ENCODE results near the gene UFSP1. TPM values are rescaled to one million over a fixed set of nuclear protein-coding genes. Genes with fewer than 3 reads are reported as not detected.

The UFSP1 gene
- total and polyA plus RNA-seq, 2 donors from 2014 or later, result 3.4 to 3.8 TPM

DNA sequence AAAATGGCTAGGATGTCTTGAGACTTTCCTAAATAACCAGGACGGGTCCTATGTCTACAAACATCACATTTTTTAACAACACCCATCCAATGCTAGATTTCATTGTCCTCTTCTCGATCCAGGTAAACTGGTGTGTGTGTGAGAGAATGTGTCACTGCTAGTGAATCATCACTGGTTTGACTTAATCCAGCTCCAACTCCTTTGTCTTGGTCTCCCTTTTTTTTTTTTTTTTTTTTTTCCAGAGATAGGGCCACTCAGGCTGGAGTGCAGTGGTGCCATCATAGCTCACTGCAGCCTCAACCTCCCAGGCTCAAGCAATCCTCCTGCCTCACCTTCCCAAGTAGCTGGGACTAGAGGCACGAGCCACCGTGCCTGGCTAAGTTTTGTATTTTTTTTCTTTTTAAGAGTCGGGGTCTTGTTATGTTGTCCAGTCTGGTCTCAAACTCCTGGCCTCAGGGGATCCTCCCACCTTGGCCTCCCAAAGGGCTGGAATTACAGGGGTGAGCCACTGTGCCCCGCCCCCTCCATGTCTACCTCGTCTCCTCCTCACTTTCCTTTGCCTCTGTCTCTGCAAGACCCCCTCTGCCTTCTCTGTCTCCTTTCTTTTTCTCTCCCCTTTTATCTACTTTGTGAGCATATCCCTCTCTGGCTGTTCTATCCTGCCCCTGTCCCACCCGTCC, 2.2 kb upstream of the UFSP1 start:
- peaks cover 7 to 21% (median 12%) of the 10 kb centered on the region in 3 donors for H3K36me3 ChIP-seq (ENCODE audit: control insufficient read depth in 2 of 3, insufficient read depth in 3 of 3, low read length in 3 of 3)
- TF ChIP-seq, protein P1, sequence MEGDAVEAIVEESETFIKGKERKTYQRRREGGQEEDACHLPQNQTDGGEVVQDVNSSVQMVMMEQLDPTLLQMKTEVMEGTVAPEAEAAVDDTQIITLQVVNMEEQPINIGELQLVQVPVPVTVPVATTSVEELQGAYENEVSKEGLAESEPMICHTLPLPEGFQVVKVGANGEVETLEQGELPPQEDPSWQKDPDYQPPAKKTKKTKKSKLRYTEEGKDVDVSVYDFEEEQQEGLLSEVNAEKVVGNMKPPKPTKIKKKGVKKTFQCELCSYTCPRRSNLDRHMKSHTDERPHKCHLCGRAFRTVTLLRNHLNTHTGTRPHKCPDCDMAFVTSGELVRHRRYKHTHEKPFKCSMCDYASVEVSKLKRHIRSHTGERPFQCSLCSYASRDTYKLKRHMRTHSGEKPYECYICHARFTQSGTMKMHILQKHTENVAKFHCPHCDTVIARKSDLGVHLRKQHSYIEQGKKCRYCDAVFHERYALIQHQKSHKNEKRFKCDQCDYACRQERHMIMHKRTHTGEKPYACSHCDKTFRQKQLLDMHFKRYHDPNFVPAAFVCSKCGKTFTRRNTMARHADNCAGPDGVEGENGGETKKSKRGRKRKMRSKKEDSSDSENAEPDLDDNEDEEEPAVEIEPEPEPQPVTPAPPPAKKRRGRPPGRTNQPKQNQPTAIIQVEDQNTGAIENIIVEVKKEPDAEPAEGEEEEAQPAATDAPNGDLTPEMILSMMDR (IDR thresholded peaks at IDR 0.05; ENCODE audit: borderline replicate concordance, extremely low read depth, insufficient read depth), result no peak
- H3K4me3 ChIP-seq (ENCODE audit: low read length in 3 of 3), result peak overlapping the region in 1 of 3 donors; percentile 46
- FAIRE-seq, result no peak
- H3K27me3 ChIP-seq (ENCODE audit: control insufficient read depth, insufficient read depth, low read length), result peaks cover 5% of the 10 kb centered on the region
- H3K4me1 ChIP-seq (ENCODE audit: control insufficient read depth in 2 of 3, insufficient read depth in 2 of 3, low read depth in 1 of 3, low read length in 3 of 3), result peaks cover 0 to 24% (median 4%) of the 10 kb centered on the region in 3 donors
- no peak overlapping the region for H3K27ac ChIP-seq (ENCODE audit: low read depth in 2 of 2, low read length in 2 of 2)
- H3K9me3 ChIP-seq (ENCODE audit: control insufficient read depth in 2 of 3, insufficient read depth in 1 of 3, low read length in 3 of 3), result no peaks in the 10 kb centered on the region
- peak overlapping the region in 1 of 3 donors; percentile 22 for H3K9ac ChIP-seq (ENCODE audit: low read length in 3 of 3)
- intact Hi-C loops (cut with DNase I), result no loop called here
- DNase-seq, result peak in 1 of 5 donors; percentile 54

DNA sequence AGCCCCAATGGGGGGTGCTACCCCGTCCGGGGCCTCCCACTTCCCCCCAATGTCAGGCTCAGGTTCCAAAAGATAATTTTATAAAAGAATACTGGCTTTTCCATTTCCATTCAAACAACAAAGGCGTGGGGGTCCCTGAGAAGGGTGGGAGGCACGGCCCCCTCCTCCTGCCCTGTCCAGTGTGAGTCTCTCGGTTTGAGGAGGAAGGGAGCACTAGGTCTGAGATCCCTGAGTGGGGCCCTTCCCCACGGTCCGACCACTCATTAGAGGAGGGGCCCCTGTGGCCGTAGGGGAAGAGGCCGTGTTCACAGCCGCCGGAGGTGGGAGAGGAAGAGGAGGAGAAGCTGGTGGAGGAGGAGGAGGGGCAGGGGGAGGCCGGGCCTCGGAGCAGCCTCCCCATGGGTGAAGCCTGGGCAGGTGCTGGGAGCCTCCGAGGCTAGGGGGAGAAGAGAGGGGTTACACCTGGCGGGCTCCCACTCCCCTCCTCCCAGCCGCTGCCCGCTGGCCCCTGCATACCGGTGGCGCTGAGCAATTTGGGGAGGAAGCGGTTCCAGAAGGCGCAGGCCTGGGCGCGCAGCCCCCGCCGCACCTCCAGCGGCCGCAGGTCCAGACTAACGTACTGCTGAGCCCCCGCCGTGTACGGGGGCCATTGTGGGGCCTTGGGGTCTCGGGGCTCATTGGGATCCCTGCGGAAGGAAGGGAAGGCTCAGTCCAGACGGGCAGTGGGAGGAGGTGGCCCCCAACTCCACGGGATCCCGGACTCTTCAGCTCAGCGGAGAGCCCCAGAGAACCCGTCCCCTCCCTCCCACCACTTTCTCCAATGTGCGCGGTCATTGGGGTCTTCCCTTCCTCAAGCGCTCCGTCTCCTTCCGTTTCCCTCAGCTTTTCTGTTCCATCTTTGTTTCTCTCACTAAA, 1.4 kb upstream of the UFSP1 start:
- H3K4me3 ChIP-seq (ENCODE audit: low read length in 3 of 3), result peak overlapping the region; percentile 58 to 72 (median 71)
- H3K9me3 ChIP-seq (ENCODE audit: control insufficient read depth in 2 of 3, insufficient read depth in 1 of 3, low read length in 3 of 3), result no peaks in the 10 kb centered on the region
- peak overlapping the region; percentile 89 to 95 for H3K27ac ChIP-seq (ENCODE audit: low read depth in 2 of 2, low read length in 2 of 2)
- FAIRE-seq (no peak), DNase-seq (peak; percentile 43 to 86 (median 73))
- H3K27me3 ChIP-seq (ENCODE audit: control insufficient read depth, insufficient read depth, low read length), result peaks cover under 1% of the 10 kb centered on the region
- peak overlapping the region in 2 of 3 donors; percentile 53 to 67 for H3K9ac ChIP-seq (ENCODE audit: low read length in 3 of 3)
- H3K4me1 ChIP-seq (ENCODE audit: control insufficient read depth in 2 of 3, insufficient read depth in 2 of 3, low read depth in 1 of 3, low read length in 3 of 3), result peaks cover 0 to 19% (median 4%) of the 10 kb centered on the region in 3 donors
- peaks cover 11 to 29% (median 20%) of the 10 kb centered on the region in 3 donors for H3K36me3 ChIP-seq (ENCODE audit: control insufficient read depth in 2 of 3, insufficient read depth in 3 of 3, low read length in 3 of 3)
- intact Hi-C loops (cut with DNase I), result no loop called here
- TF ChIP-seq, protein P1 (IDR thresholded peaks at IDR 0.05; ENCODE audit: borderline replicate concordance, extremely low read depth, insufficient read depth), result no peak

DNA sequence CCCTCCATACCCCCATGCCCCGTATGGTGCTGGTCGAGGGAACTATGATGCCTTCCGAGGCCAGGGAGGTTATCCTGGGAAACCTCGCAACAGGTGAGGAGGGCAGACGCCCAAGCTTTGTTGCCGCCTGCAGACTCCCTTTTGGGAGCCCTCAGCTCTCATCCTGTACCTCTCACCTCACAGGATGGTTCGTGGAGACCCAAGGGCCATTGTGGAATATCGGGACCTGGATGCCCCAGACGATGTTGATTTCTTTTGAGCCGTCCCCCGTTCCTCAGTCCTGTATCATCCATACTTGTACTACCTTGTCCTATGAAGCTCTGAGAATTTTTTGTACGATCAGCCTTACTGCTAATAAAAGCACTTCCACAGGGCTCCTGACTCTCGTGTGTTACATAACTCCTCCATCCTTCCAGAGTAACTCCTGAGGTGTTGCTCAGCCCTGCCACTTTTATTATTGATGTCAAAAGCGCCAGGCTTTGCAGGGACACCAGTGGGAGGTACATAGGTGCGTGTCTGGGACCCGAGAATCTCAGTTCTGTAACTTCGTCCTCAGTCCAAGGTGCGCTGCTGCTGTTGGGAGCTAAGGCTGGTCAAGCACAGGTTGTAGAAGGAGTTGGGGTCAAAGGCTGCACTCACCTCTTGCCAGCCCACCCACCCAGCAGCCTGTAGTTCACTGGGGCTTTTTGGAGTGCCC, 1.1 kb downstream of the UFSP1 start:
- intact Hi-C loops (cut with DNase I), result no loop called here
- peaks cover 16 to 51% (median 31%) of the 10 kb centered on the region in 3 donors for H3K36me3 ChIP-seq (ENCODE audit: control insufficient read depth in 2 of 3, insufficient read depth in 3 of 3, low read length in 3 of 3)
- peak overlapping the region in 1 of 2 donors; percentile 4 for H3K27ac ChIP-seq (ENCODE audit: low read depth in 2 of 2, low read length in 2 of 2)
- H3K9me3 ChIP-seq (ENCODE audit: control insufficient read depth in 2 of 3, insufficient read depth in 1 of 3, low read length in 3 of 3), result no peaks in the 10 kb centered on the region
- peaks cover 0 to 18% (median 4%) of the 10 kb centered on the region in 3 donors for H3K4me1 ChIP-seq (ENCODE audit: control insufficient read depth in 2 of 3, insufficient read depth in 2 of 3, low read depth in 1 of 3, low read length in 3 of 3)
- no peaks in the 10 kb centered on the region for H3K27me3 ChIP-seq (ENCODE audit: control insufficient read depth, insufficient read depth, low read length)
- DNase-seq (peak in 1 of 5 donors; percentile 51), FAIRE-seq (no peak)
- peak overlapping the region in 1 of 3 donors; percentile 71 for H3K9ac ChIP-seq (ENCODE audit: low read length in 3 of 3)
- TF ChIP-seq, protein P1 (IDR thresholded peaks at IDR 0.05; ENCODE audit: borderline replicate concordance, extremely low read depth, insufficient read depth), result no peak
- H3K4me3 ChIP-seq (ENCODE audit: low read length in 3 of 3), result peak overlapping the region in 2 of 3 donors; percentile 37 to 73

Data from kidney (tissue), 14 donors.